ENCODE measurements around the gene DSC2.

Gene DSC2

GRCh38 chr18:31058897-31059296, 43.3 kb downstream of the DSC2 start:
- no peak for TF ChIP-seq CTCF (IDR thresholded peaks at IDR 0.05; ENCODE audit: low read depth, low read length)

GRCh38 chr18:31057917-31058316, 44.3 kb downstream of the DSC2 start:
- H3K4me3 ChIP-seq (ENCODE audit: low read depth, low read length), result no peak overlapping the region
- no peak for TF ChIP-seq CTCF (IDR thresholded peaks at IDR 0.05; ENCODE audit: low read depth, low read length)

More at GRCh38 chr18:31058897-31059296, 43.3 kb downstream of the DSC2 start:
- no peak overlapping the region for H3K4me3 ChIP-seq (ENCODE audit: low read depth, low read length)

- no peak for TF ChIP-seq CTCF (IDR thresholded peaks at IDR 0.05; ENCODE audit: low read depth, low read length)
- no peak overlapping the region for H3K4me3 ChIP-seq (ENCODE audit: low read depth, low read length)
These were observed 45.2 kb downstream of the DSC2 start for GRCh38 chr18:31057051-31057450.

GRCh38 chr18:31056296-31056695, 45.9 kb downstream of the DSC2 start:
- no peak overlapping the region for H3K4me3 ChIP-seq (ENCODE audit: low read depth, low read length)
- TF ChIP-seq CTCF (IDR thresholded peaks at IDR 0.05; ENCODE audit: low read depth, low read length), result no peak

- TF ChIP-seq CTCF (IDR thresholded peaks at IDR 0.05; ENCODE audit: low read depth, low read length), result no peak
- no peak overlapping the region for H3K4me3 ChIP-seq (ENCODE audit: low read depth, low read length)
These were observed 51.6 kb downstream of the DSC2 start for GRCh38 chr18:31050635-31051034.

- TF ChIP-seq CTCF (IDR thresholded peaks at IDR 0.05; ENCODE audit: low read depth, low read length), result no peak
- H3K4me3 ChIP-seq (ENCODE audit: low read depth, low read length), result no peak overlapping the region
These were observed 53.0 kb downstream of the DSC2 start for GRCh38 chr18:31049189-31049588.

GRCh38 chr18:31048216-31048615, 54.0 kb downstream of the DSC2 start:
- no peak overlapping the region for H3K4me3 ChIP-seq (ENCODE audit: low read depth, low read length)

More at GRCh38 chr18:31048216-31048615, 54.0 kb downstream of the DSC2 start:
- no peak for TF ChIP-seq CTCF (IDR thresholded peaks at IDR 0.05; ENCODE audit: low read depth, low read length)

Measured in WI38 (cell line).